ENCODE data around the gene AXIN1.

DNA sequence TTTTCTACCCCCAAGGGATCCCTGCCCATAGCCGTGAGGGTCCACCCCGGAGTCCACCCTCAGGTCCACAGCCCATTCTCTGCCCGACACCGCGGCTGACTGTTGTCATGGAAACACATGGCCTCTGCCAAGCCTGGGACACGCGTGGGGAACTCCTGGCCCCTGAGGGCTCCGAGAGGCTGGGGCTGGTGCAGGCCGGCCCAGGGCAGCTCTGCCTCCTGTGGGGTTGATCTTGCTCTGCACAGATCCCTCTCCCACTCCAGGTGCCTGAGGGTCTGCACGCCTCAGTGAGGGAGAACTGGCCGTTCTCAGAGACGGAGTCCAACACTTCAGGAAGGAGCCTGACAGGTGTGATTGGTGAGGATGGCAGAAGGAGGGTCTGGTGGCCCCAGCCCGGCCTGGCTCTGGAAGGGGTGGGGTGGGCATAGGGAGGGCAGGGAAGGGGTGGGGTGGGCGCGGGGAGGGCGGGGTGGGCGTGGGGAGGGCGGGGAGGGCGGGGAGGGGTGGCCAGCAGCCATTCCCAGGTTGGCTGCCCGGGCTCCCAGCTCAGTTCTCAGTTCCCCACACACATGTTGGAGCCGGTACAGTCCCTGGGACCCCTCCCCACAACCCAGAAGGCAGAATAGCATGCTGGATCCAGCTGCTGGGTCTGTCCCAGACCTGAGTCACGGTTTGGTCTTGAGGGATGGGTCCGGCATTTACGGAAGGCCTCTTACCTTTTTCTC lies 11.4 kb upstream of the AXIN1 start:
- TF ChIP-seq POLR2AphosphoS5 (IDR thresholded peaks at IDR 0.05; ENCODE audit: low read depth, low read length) = no peak
- no peak for TF ChIP-seq TAF1 (IDR thresholded peaks at IDR 0.05; ENCODE audit: borderline replicate concordance, low read depth, low read length)

Measured in GM12892 (cell line).